H9 (cell line): ENCODE data around the gene ADARB2. TPM values are rescaled to one million over a fixed set of nuclear protein-coding genes. Genes with fewer than 3 reads are reported as not detected.
A peak's percentile ranks its signal among the peaks of the same experiment; 100 is the strongest.

ENCODE experiments used
- DNase-seq: peaks from one replicate; pipeline ENCODE4 v3.0.0-alpha.2; 2017
- H2AFZ ChIP-seq: one replicate; pipeline ENCODE4 v1.6.1; 2013; ENCODE audit warnings: mild to moderate bottlenecking, low read length, control low read depth, moderate library complexity
- H2AK5ac ChIP-seq: 2 replicates; pipeline ENCODE4 v1.6.1; 2013; ENCODE audit warnings: low read length, control low read depth, mixed read lengths; ENCODE audit not compliant: insufficient read length
- H2BK120ac ChIP-seq: one replicate; pipeline ENCODE4 v1.6.1; 2013; ENCODE audit warnings: low read depth, mild to moderate bottlenecking, low read length, control low read depth, inconsistent platforms; ENCODE audit not compliant: poor library complexity, severe bottlenecking
- H2BK12ac ChIP-seq: 2 replicates; pipeline ENCODE4 v1.6.1; 2013; ENCODE audit warnings: low read length, control low read depth, mixed read lengths, low read depth; ENCODE audit not compliant: insufficient read length
- H2BK15ac ChIP-seq: 2 replicates; pipeline ENCODE4 v1.6.1; 2013; ENCODE audit warnings: low read depth, low read length, control low read depth
- H2BK20ac ChIP-seq: one replicate; pipeline ENCODE4 v1.6.1; 2013; ENCODE audit warnings: low read depth, mild to moderate bottlenecking, low read length, control low read depth, inconsistent platforms; ENCODE audit not compliant: poor library complexity, severe bottlenecking
- H2BK5ac ChIP-seq: 2 replicates; pipeline ENCODE4 v1.6.1; 2013; ENCODE audit warnings: low read length, control low read depth, mixed read lengths; ENCODE audit not compliant: insufficient read length
- H3K14ac ChIP-seq: 2 replicates; pipeline ENCODE4 v1.6.1; 2013; ENCODE audit warnings: low read length, control low read depth; ENCODE audit not compliant: insufficient read depth
- H3K18ac ChIP-seq: 2 replicates; pipeline ENCODE4 v1.6.1; 2013; ENCODE audit warnings: low read depth, mild to moderate bottlenecking, mixed read lengths, low read length, control low read depth; ENCODE audit not compliant: insufficient read length
- H3K23ac ChIP-seq: 2 replicates; pipeline ENCODE4 v1.6.1; 2013; ENCODE audit warnings: low read length, control low read depth, mixed read lengths, low read depth; ENCODE audit not compliant: insufficient read length
- H3K23me2 ChIP-seq: 2 replicates; pipeline ENCODE4 v1.6.1; 2013; ENCODE audit warnings: low read depth, mild to moderate bottlenecking, mixed read lengths, low read length, control low read depth; ENCODE audit not compliant: insufficient read length, poor library complexity, severe bottlenecking
- H3K27ac ChIP-seq: 2 replicates; pipeline ENCODE4 v1.5.1; 2013; ENCODE audit warnings: low read length, control low read depth, mixed read lengths, low read depth; ENCODE audit not compliant: insufficient read length
- H3K27me3 ChIP-seq: 2 replicates; pipeline ENCODE4 v1.6.1; 2013; ENCODE audit warnings: low read length, control low read depth, inconsistent platforms; ENCODE audit not compliant: insufficient read depth
- H3K4ac ChIP-seq: 2 replicates; pipeline ENCODE4 v1.6.1; 2013; ENCODE audit warnings: low read depth, mild to moderate bottlenecking, control low read depth, inconsistent platforms, low read length, moderate library complexity
- H3K4me1 ChIP-seq: 2 replicates; pipeline ENCODE4 v1.6.1; 2013; ENCODE audit warnings: low read length, control low read depth, inconsistent platforms; ENCODE audit not compliant: insufficient read depth
- H3K4me2 ChIP-seq: 2 replicates; pipeline ENCODE4 v1.6.1; 2013; ENCODE audit warnings: low read length, control low read depth, mixed read lengths; ENCODE audit not compliant: insufficient read length, insufficient read depth
- H3K56ac ChIP-seq: 2 replicates; pipeline ENCODE4 v1.6.1; 2013; ENCODE audit warnings: low read depth, mild to moderate bottlenecking, mixed read lengths, low read length, control low read depth; ENCODE audit not compliant: insufficient read length
- H3K79me1 ChIP-seq: 2 replicates; pipeline ENCODE4 v1.6.1; 2013; ENCODE audit warnings: low read depth, mild to moderate bottlenecking, moderate library complexity, low read length, control low read depth, inconsistent platforms; ENCODE audit not compliant: insufficient read depth, poor library complexity, severe bottlenecking
- H3K79me2 ChIP-seq: 2 replicates; pipeline ENCODE4 v1.6.1; 2013; ENCODE audit warnings: low read length, control low read depth, inconsistent platforms; ENCODE audit not compliant: insufficient read depth
- H3K9ac ChIP-seq: 2 replicates; pipeline ENCODE4 v1.6.1; 2013; ENCODE audit warnings: low read length, control low read depth, mixed read lengths; ENCODE audit not compliant: insufficient read length; ENCODE audit errors: extremely low read depth
- H3K9me3 ChIP-seq: one replicate; pipeline ENCODE4 v1.6.1; 2013; ENCODE audit warnings: low read depth, low read length, inconsistent platforms; ENCODE audit not compliant: control insufficient read depth
- H3T11ph ChIP-seq: one replicate; pipeline ENCODE4 v1.6.1; 2013; ENCODE audit warnings: mild to moderate bottlenecking, low read length, control low read depth, inconsistent platforms
- H4K20me1 ChIP-seq: one replicate; pipeline ENCODE4 v1.6.1; 2013; ENCODE audit not compliant: control insufficient read depth, insufficient read length, insufficient read depth
- H4K5ac ChIP-seq: 2 replicates; pipeline ENCODE4 v1.6.1; 2013; ENCODE audit warnings: low read depth, mild to moderate bottlenecking, mixed read lengths, low read length, control low read depth; ENCODE audit not compliant: insufficient read length
- H4K8ac ChIP-seq: replicated peaks from 2 replicates; pipeline ENCODE4 v1.6.1; 2013; ENCODE audit warnings: low read length, control low read depth, mixed read lengths, low read depth; ENCODE audit not compliant: insufficient read length
- H4K91ac ChIP-seq: 2 replicates; pipeline ENCODE4 v1.6.1; 2013; ENCODE audit warnings: low read depth, mild to moderate bottlenecking, moderate library complexity, mixed read lengths, low read length, control low read depth; ENCODE audit not compliant: insufficient read length
- H3K27ac Mint-ChIP-seq, 3 experiments: 2 replicates in 2 of 3; 3 replicates in 1 of 3; pipeline ENCODE4 v1.8.0; 2020 to 2021; ENCODE audit warnings: mixed read lengths in 3 of 3, mild to moderate bottlenecking in 1 of 3, moderate library complexity in 1 of 3
- H3K27me3 Mint-ChIP-seq: 2 replicates; pipeline ENCODE4 v1.8.0; 2021; ENCODE audit warnings: low read depth, mild to moderate bottlenecking, moderate library complexity, mixed read lengths
- H3K36me3 Mint-ChIP-seq, 3 experiments: 2 replicates in 2 of 3; 3 replicates in 1 of 3; pipeline ENCODE4 v1.8.0; 2020 to 2021; ENCODE audit warnings: low read depth in 3 of 3, mixed read lengths in 3 of 3; ENCODE audit not compliant: insufficient read depth in 1 of 3
- H3K4me1 Mint-ChIP-seq, 2 experiments: 2 replicates each; pipeline ENCODE4 v1.8.0; 2020; ENCODE audit warnings: mixed read lengths in 2 of 2
- H3K4me3 Mint-ChIP-seq, 2 experiments: 2 replicates in 1 of 2; 3 replicates in 1 of 2; pipeline ENCODE4 v1.8.0; 2020 to 2021; ENCODE audit warnings: mild to moderate bottlenecking in 2 of 2, mixed read lengths in 2 of 2, moderate library complexity in 1 of 2
- H3K9me3 Mint-ChIP-seq, 2 experiments: 2 replicates in 1 of 2; 3 replicates in 1 of 2; pipeline ENCODE4 v1.8.0; 2020; ENCODE audit warnings: mild to moderate bottlenecking in 2 of 2, mixed read lengths in 2 of 2, moderate library complexity in 1 of 2
- WGBS: extraction: QIAGEN DNeasy Blood & Tissue Kit; methylation state at CpG from one replicate; pipeline ENCODE4 v1.1.7; 2013; ENCODE audit warnings: missing lambda C conversion rate, low lambda C conversion rate, mixed read lengths; ENCODE audit not compliant: insufficient read length; ENCODE audit errors: extremely low coverage; 5-methylcytosine and 5-hydroxymethylcytosine counted together
- total RNA-seq: library from RNA; stranded (reverse); gene quantifications from 2 replicates; pipeline ENCODE4 v1.2.1, GENCODE V29; 2021
- TF ChIP-seq, protein P1 (sequence below): fragments of 200-600 bp; sonication (generic); conservative IDR thresholded peaks from 3 replicates; pipeline ENCODE4 v1.8.0; 2021; ENCODE audit warnings: antibody characterized with exemption, mild to moderate bottlenecking

Gene ADARB2
- total RNA-seq, 1 experiment from 2014 or later, result 0.87 TPM

- H3K23me2 ChIP-seq, result no peaks in the 10 kb centered on the region
- H3K27ac ChIP-seq, result no peak overlapping the region
- no peak overlapping the region for H4K5ac ChIP-seq
- H3K23ac ChIP-seq, result no peak overlapping the region
- DNase-seq, result no peak
- H3K4me1 ChIP-seq, result no peaks in the 10 kb centered on the region
- H3T11ph ChIP-seq, result no peak overlapping the region
- H3K27me3 Mint-ChIP-seq, result peaks cover 10% of the 10 kb centered on the region; the same call in 1 of the 2 replicates
- H3K18ac ChIP-seq, result no peak overlapping the region
- no peak overlapping the region for H2BK120ac ChIP-seq
- H3K27ac Mint-ChIP-seq, result peak overlapping the region in 1 of 3 experiments; percentile 83; a peak in 1 of 7 replicates
- no peak overlapping the region for H3K56ac ChIP-seq
- no peak overlapping the region for H2BK12ac ChIP-seq
- H3K9me3 Mint-ChIP-seq, result no peaks in the 10 kb centered on the region; a peak in 3 of 5 replicates
- peaks cover 8 to 15% of the 10 kb centered on the region in 2 experiments for H3K4me1 Mint-ChIP-seq
- H3K36me3 Mint-ChIP-seq, result no peaks in the 10 kb centered on the region
- H3K9me3 ChIP-seq, result no peaks in the 10 kb centered on the region
- H3K79me2 ChIP-seq, result no peaks in the 10 kb centered on the region
- H3K14ac ChIP-seq, result no peak overlapping the region
- H4K8ac ChIP-seq, result no peak overlapping the region
- H4K91ac ChIP-seq, result no peak overlapping the region
- no peak overlapping the region for H2BK15ac ChIP-seq
- no peak overlapping the region for H3K9ac ChIP-seq
- H4K20me1 ChIP-seq, result no peaks in the 10 kb centered on the region
- WGBS, result no CpG with 5 or more reads among the region's 6 CpGs
- H2AK5ac ChIP-seq, result no peak overlapping the region
- H2AFZ ChIP-seq, result no peak overlapping the region
- H3K4me3 Mint-ChIP-seq, result no peak overlapping the region
- TF ChIP-seq, protein P1, sequence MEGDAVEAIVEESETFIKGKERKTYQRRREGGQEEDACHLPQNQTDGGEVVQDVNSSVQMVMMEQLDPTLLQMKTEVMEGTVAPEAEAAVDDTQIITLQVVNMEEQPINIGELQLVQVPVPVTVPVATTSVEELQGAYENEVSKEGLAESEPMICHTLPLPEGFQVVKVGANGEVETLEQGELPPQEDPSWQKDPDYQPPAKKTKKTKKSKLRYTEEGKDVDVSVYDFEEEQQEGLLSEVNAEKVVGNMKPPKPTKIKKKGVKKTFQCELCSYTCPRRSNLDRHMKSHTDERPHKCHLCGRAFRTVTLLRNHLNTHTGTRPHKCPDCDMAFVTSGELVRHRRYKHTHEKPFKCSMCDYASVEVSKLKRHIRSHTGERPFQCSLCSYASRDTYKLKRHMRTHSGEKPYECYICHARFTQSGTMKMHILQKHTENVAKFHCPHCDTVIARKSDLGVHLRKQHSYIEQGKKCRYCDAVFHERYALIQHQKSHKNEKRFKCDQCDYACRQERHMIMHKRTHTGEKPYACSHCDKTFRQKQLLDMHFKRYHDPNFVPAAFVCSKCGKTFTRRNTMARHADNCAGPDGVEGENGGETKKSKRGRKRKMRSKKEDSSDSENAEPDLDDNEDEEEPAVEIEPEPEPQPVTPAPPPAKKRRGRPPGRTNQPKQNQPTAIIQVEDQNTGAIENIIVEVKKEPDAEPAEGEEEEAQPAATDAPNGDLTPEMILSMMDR, result no peak
- H3K79me1 ChIP-seq, result no peaks in the 10 kb centered on the region
- no peak overlapping the region for H3K4ac ChIP-seq
- no peaks in the 10 kb centered on the region for H3K27me3 ChIP-seq
- no peak overlapping the region for H2BK5ac ChIP-seq
- no peak overlapping the region for H3K4me2 ChIP-seq
- H2BK20ac ChIP-seq, result no peak overlapping the region
Observed at GRCh38 chr10:1287971-1288401, 449.3 kb downstream of the ADARB2 start.
